Erythroblast (primary cell): ENCODE data around the gene SMCO3.

Experiments
- GATA1 ChIP-seq: IDR thresholded peaks from 2 replicates; pipeline ENCODE4 v1.6.1; 2011; ENCODE audit warnings: low read depth, mild to moderate bottlenecking, control low read depth, low read length, moderate library complexity
- POLR2A ChIP-seq: IDR thresholded peaks from 2 replicates; pipeline ENCODE4 v1.6.1; 2011; ENCODE audit warnings: mild to moderate bottlenecking, low read length

- TF ChIP-seq POLR2A (no peak), GATA1 (no peak)
These were observed 41.0 kb downstream of the SMCO3 start for GRCh38 chr12:14772946-14773345.
